KOPT-K1 (cell line): Measurements from ENCODE around the gene TEX2.
"Not testable (repeated sequence)": the region's sequence is repeated elsewhere in the genome, so short reads cannot be mapped to it uniquely, and the experiment has no call there.

ENCODE experiments used
- H3K27ac ChIP-seq: fragments of 200-600 bp; sonication (generic); 2 replicates; pipeline ENCODE4 v1.5.1; 2016; ENCODE audit warnings: antibody characterized with exemption, mild to moderate bottlenecking, low read depth, low read length; ENCODE audit not compliant: poor library complexity, severe bottlenecking
- H3K36me3 ChIP-seq: fragments of 200-600 bp; sonication (generic); 2 replicates; pipeline ENCODE4 v1.5.1; 2017; ENCODE audit warnings: antibody characterized with exemption, mild to moderate bottlenecking, low read length, moderate library complexity; ENCODE audit not compliant: insufficient read depth
- H3K9me3 ChIP-seq: fragments of 200-600 bp; sonication (generic); 2 replicates; pipeline ENCODE4 v1.5.1; 2017; ENCODE audit warnings: antibody characterized with exemption, low read length, mild to moderate bottlenecking; ENCODE audit not compliant: insufficient read depth, poor library complexity, severe bottlenecking

The TEX2 gene

GRCh38 chr17:64255764-64256163 lies 7.3 kb downstream of the TEX2 start:
- Histone ChIP-seq H3K36me3 (no peaks in the 10 kb centered on the region), H3K9me3 (no peaks in the 10 kb centered on the region), H3K27ac (no peak overlapping the region)

- Histone ChIP-seq H3K27ac (no peak overlapping the region), H3K9me3 (no peaks in the 10 kb centered on the region)
These were observed 8.3 kb downstream of the TEX2 start for GRCh38 chr17:64254755-64255154.

GRCh38 chr17:64253470-64253869 lies 9.6 kb downstream of the TEX2 start:
- no peaks in the 10 kb centered on the region for H3K9me3 ChIP-seq
- H3K27ac ChIP-seq: no peak overlapping the region
- H3K36me3 ChIP-seq: no peaks in the 10 kb centered on the region

More at GRCh38 chr17:64254755-64255154, 8.3 kb downstream of the TEX2 start:
- no peaks in the 10 kb centered on the region for H3K36me3 ChIP-seq

- Histone ChIP-seq H3K9me3 (no peaks in the 10 kb centered on the region), H3K27ac (no peak overlapping the region), H3K36me3 (no peaks in the 10 kb centered on the region)
These were observed 10.2 kb downstream of the TEX2 start for GRCh38 chr17:64252831-64253230.

GRCh38 chr17:64250233-64250835 lies 12.7 kb downstream of the TEX2 start:
- H3K36me3 ChIP-seq: no peaks in the 10 kb centered on the region
- no peaks in the 10 kb centered on the region for H3K9me3 ChIP-seq
- no peak overlapping the region for H3K27ac ChIP-seq

GRCh38 chr17:64247836-64248235 lies 15.2 kb downstream of the TEX2 start:
- H3K36me3 ChIP-seq: no peaks in the 10 kb centered on the region
- no peaks in the 10 kb centered on the region for H3K9me3 ChIP-seq
- H3K27ac ChIP-seq: no peak overlapping the region

- no peak overlapping the region for H3K27ac ChIP-seq
These were observed 17.6 kb downstream of the TEX2 start for GRCh38 chr17:64245218-64246145.

GRCh38 chr17:64244165-64244564 lies 18.9 kb downstream of the TEX2 start:
- Histone ChIP-seq H3K36me3 (no peaks in the 10 kb centered on the region), H3K27ac (no peak overlapping the region), H3K9me3 (no peaks in the 10 kb centered on the region)

More at GRCh38 chr17:64245218-64246145, 17.6 kb downstream of the TEX2 start:
- H3K36me3 ChIP-seq: no peaks in the 10 kb centered on the region
- H3K9me3 ChIP-seq: no peaks in the 10 kb centered on the region

GRCh38 chr17:64243340-64243739 lies 19.7 kb downstream of the TEX2 start:
- Histone ChIP-seq H3K27ac (no peak overlapping the region), H3K9me3 (no peaks in the 10 kb centered on the region), H3K36me3 (no peaks in the 10 kb centered on the region)

GRCh38 chr17:64242633-64243032 lies 20.4 kb downstream of the TEX2 start:
- Histone ChIP-seq H3K27ac (no peak overlapping the region), H3K36me3 (no peaks in the 10 kb centered on the region), H3K9me3 (no peaks in the 10 kb centered on the region)

GRCh38 chr17:64240741-64241347 lies 22.2 kb downstream of the TEX2 start:
- H3K27ac ChIP-seq: no peak overlapping the region
- no peaks in the 10 kb centered on the region for H3K9me3 ChIP-seq
- no peaks in the 10 kb centered on the region for H3K36me3 ChIP-seq

GRCh38 chr17:64240261-64240740 lies 22.8 kb downstream of the TEX2 start:
- no peak overlapping the region for H3K27ac ChIP-seq
- no peaks in the 10 kb centered on the region for H3K9me3 ChIP-seq
- H3K36me3 ChIP-seq: no peaks in the 10 kb centered on the region

GRCh38 chr17:64238449-64238848 lies 24.6 kb downstream of the TEX2 start:
- not testable (repeated sequence) for H3K27ac ChIP-seq, H3K36me3 ChIP-seq

GRCh38 chr17:64236827-64237403 lies 26.1 kb downstream of the TEX2 start:
- Histone ChIP-seq H3K9me3 (no peaks in the 10 kb centered on the region), H3K27ac (no peak overlapping the region), H3K36me3 (no peaks in the 10 kb centered on the region)

More at GRCh38 chr17:64238449-64238848, 24.6 kb downstream of the TEX2 start:
- H3K9me3 ChIP-seq: not testable (repeated sequence)

GRCh38 chr17:64234961-64235360 lies 28.1 kb downstream of the TEX2 start:
- no peaks in the 10 kb centered on the region for H3K9me3 ChIP-seq
- H3K36me3 ChIP-seq: no peaks in the 10 kb centered on the region
- H3K27ac ChIP-seq: no peak overlapping the region
